PC-9 (cell line): ENCODE results near the gene SELL. TPM values are rescaled to one million over a fixed set of nuclear protein-coding genes. Genes with fewer than 3 reads are reported as not detected.

Experiments used
- BruUV-seq: library from RNA; stranded (reverse); fragments of 400-500 nt; replicated peaks from 2 replicates; lab custom pipeline; 2021; lab: Mats Ljungman, UMichigan
- CTCF ChIA-PET: fragments of 300-600 bp; sonication (Branson Sonifier 250); formaldehyde crosslinking; loops from one replicate; lab custom pipeline; 2022; ENCODE audit warnings: antibody characterized with exemption; lab: Charles Lee
- POLR2A ChIA-PET: fragments of 300-600 bp; sonication (Branson Sonifier 250); formaldehyde crosslinking; loops from one replicate; lab custom pipeline; 2022; ENCODE audit warnings: antibody characterized with exemption; ENCODE audit not compliant: unreplicated experiment; lab: Charles Lee
- DNase-seq, 2 experiments: peaks; one replicate each; pipeline versions ENCODE4 v3.0.0 to v3.0.0-alpha.2; 2015 to 2022; ENCODE audit warnings: mixed read lengths in 1 of 2
- H2AFZ ChIP-seq: fragments of 200-600 bp; sonication (generic); 2 replicates; pipeline ENCODE4 v1.8.1; 2017; ENCODE audit warnings: antibody characterized with exemption
- H3F3A ChIP-seq: fragments of 200-600 bp; sonication (generic); 2 replicates; pipeline ENCODE4 v1.8.1; 2017; ENCODE audit warnings: antibody characterized with exemption, mild to moderate bottlenecking, low read depth; ENCODE audit not compliant: insufficient read depth
- H3K27ac ChIP-seq: fragments of 200-600 bp; sonication (generic); 2 replicates; pipeline ENCODE4 v1.6.1; 2016; ENCODE audit warnings: mixed run types
- H3K27me3 ChIP-seq: fragments of 200-600 bp; sonication (generic); 2 replicates; pipeline ENCODE4 v1.6.1; 2016; ENCODE audit warnings: low read depth, mixed run types; ENCODE audit not compliant: insufficient read depth
- H3K36me3 ChIP-seq: fragments of 200-600 bp; sonication (generic); 2 replicates; pipeline ENCODE4 v1.6.1; 2016; ENCODE audit warnings: low read depth, mixed run types
- H3K4me1 ChIP-seq: fragments of 200-600 bp; sonication (generic); replicated peaks from 2 replicates; pipeline ENCODE4 v1.6.1; 2016; ENCODE audit warnings: mixed run types; ENCODE audit not compliant: insufficient read depth
- H3K4me2 ChIP-seq: fragments of 200-600 bp; sonication (generic); 2 replicates; pipeline ENCODE4 v1.6.1; 2017; ENCODE audit warnings: mixed run types
- H3K4me3 ChIP-seq: fragments of 200-600 bp; sonication (generic); 2 replicates; pipeline ENCODE4 v1.6.1; 2016; ENCODE audit warnings: mixed run types
- H3K79me2 ChIP-seq: fragments of 200-600 bp; sonication (generic); 2 replicates; pipeline ENCODE4 v1.6.1; 2017; ENCODE audit warnings: low read depth, mixed run types
- H3K9me2 ChIP-seq: fragments of 200-600 bp; sonication (generic); 2 replicates; pipeline ENCODE4 v1.8.1; 2017; ENCODE audit warnings: mild to moderate bottlenecking; ENCODE audit not compliant: insufficient read depth
- H3K9me3 ChIP-seq: fragments of 200-600 bp; sonication (generic); 2 replicates; pipeline ENCODE4 v1.8.1; 2016; ENCODE audit warnings: low read depth; ENCODE audit not compliant: insufficient read depth
- H4K20me1 ChIP-seq: fragments of 200-600 bp; sonication (generic); 2 replicates; pipeline ENCODE4 v1.8.1; 2017; ENCODE audit not compliant: insufficient read depth
- EZH2 ChIP-seq: fragments of 200-600 bp; sonication (generic); IDR thresholded peaks from 2 replicates; pipeline ENCODE4 v1.8.0; 2017; ENCODE audit warnings: antibody characterized with exemption, low read depth
- intact Hi-C: fragments of 100-400 bp; cut with micrococcal nuclease; formaldehyde crosslinking; loops from one replicate; pipeline ENCODE4 v1.10.0; 2022; ENCODE audit not compliant: unreplicated experiment
- total RNA-seq: library from RNA; stranded (reverse); gene quantifications from 2 replicates; pipeline ENCODE4 v1.2.3, GENCODE V29; 2021
- TF ChIP-seq, protein P1 (sequence below): fragments of 200-600 bp; sonication (generic); conservative IDR thresholded peaks from 2 replicates; pipeline ENCODE4 v1.6.1; 2017; ENCODE audit warnings: mixed run types, antibody characterized with exemption, mild to moderate bottlenecking, moderate library complexity

Gene SELL
- total RNA-seq, 1 experiment from 2014 or later = 6.5 TPM

DNA sequence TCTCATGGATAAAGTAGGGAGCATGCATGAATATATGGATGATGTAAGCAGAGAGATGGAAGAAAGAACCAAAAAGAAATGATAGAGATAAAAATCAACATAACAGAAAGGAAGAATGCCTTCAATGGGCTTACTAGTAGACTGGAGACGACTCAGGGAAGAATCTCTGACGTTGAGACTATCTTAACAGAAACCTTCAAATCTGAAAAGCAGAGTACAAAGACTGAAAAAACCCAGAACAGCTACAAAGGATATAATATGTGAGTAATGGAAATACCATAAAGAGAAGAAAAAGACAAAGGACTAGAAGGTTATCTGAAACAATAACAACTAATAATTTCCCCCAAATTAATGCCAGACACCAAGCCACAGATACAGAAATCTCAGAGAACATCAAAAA, 63.2 kb downstream of the SELL start:
- TF ChIP-seq, protein P1, sequence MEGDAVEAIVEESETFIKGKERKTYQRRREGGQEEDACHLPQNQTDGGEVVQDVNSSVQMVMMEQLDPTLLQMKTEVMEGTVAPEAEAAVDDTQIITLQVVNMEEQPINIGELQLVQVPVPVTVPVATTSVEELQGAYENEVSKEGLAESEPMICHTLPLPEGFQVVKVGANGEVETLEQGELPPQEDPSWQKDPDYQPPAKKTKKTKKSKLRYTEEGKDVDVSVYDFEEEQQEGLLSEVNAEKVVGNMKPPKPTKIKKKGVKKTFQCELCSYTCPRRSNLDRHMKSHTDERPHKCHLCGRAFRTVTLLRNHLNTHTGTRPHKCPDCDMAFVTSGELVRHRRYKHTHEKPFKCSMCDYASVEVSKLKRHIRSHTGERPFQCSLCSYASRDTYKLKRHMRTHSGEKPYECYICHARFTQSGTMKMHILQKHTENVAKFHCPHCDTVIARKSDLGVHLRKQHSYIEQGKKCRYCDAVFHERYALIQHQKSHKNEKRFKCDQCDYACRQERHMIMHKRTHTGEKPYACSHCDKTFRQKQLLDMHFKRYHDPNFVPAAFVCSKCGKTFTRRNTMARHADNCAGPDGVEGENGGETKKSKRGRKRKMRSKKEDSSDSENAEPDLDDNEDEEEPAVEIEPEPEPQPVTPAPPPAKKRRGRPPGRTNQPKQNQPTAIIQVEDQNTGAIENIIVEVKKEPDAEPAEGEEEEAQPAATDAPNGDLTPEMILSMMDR = no peak
- no peak for TF ChIP-seq EZH2
- no TSS peak for BruUV-seq
- H3K4me3 ChIP-seq = no peak overlapping the region
- no peaks in the 10 kb centered on the region for H3K9me3 ChIP-seq
- H3F3A ChIP-seq = no peaks in the 10 kb centered on the region
- intact Hi-C loops = no loop called here
- no peaks in the 10 kb centered on the region for H3K36me3 ChIP-seq
- H3K79me2 ChIP-seq = no peaks in the 10 kb centered on the region
- H3K4me2 ChIP-seq = no peak overlapping the region
- no peak for DNase-seq
- no peak overlapping the region for H3K27ac ChIP-seq
- CTCF ChIA-PET = no interaction called here
- no peaks in the 10 kb centered on the region for H3K4me1 ChIP-seq
- H3K9me2 ChIP-seq = no peaks in the 10 kb centered on the region; the same call in 1 of the 2 replicates
- H2AFZ ChIP-seq = no peak overlapping the region
- no peaks in the 10 kb centered on the region for H4K20me1 ChIP-seq
- H3K27me3 ChIP-seq = no peaks in the 10 kb centered on the region
- POLR2A ChIA-PET = no interaction called here

DNA sequence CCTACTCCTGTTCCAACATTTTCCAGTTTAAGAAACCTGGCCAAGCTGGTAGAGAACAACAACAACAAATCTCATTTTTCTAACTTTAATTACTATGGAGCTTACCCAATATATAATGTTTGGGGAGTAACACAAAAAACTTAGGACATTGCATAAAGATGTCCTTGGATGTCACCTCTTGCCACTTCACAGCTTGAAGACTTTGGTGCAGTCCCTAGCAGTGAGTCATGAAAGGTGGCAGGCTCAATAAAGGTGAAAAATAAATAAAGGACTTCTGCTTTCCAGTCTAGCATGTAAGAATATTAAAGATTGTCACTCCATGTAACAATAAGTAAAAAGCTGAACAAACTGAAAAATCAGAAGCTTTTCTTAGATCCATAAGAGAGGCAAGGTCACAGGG, 63.9 kb downstream of the SELL start:
- no peaks in the 10 kb centered on the region for H3K9me3 ChIP-seq
- ChIA-PET POLR2A (no interaction called here), CTCF (no interaction called here)
- H3K36me3 ChIP-seq = no peaks in the 10 kb centered on the region
- no peak overlapping the region for H3K4me3 ChIP-seq
- no peaks in the 10 kb centered on the region for H3K79me2 ChIP-seq
- no peaks in the 10 kb centered on the region for H3K4me1 ChIP-seq
- no peak for TF ChIP-seq EZH2
- TF ChIP-seq, protein P1 = no peak
- no peak overlapping the region for H2AFZ ChIP-seq
- H3K27ac ChIP-seq = no peak overlapping the region
- no peak overlapping the region for H3K4me2 ChIP-seq
- H3K9me2 ChIP-seq = no peaks in the 10 kb centered on the region; the same call in 1 of the 2 replicates
- no peak for DNase-seq
- intact Hi-C loops = no loop called here
- H3F3A ChIP-seq = no peaks in the 10 kb centered on the region
- BruUV-seq = no TSS peak
- H3K27me3 ChIP-seq = no peaks in the 10 kb centered on the region
- no peaks in the 10 kb centered on the region for H4K20me1 ChIP-seq

DNA sequence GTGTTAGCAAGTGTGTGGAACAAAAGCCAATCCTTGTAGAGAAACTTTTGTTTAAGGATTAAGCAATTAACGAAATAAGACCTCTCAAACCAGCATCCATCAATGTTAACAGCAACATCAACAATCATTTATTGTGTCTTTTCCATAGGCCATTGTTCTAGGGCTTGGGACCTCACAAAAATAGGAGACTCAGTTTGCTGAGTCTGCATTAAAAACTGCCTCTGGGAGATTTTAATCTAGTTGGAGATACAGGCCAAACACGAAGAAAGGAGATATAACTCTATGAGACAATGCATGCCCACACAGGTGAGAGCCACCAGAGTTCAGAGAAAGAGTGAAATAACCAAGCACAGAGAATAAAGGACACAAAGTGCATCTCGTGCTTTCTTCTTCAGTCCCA, 67.1 kb downstream of the SELL start:
- no peak for TF ChIP-seq EZH2
- TF ChIP-seq, protein P1 = no peak
- Histone ChIP-seq H3K4me2 (no peak overlapping the region), H3K79me2 (no peaks in the 10 kb centered on the region), H3K9me2 (no peaks in the 10 kb centered on the region; the same call in 1 of the 2 replicates), H4K20me1 (no peaks in the 10 kb centered on the region), H3K27ac (no peak overlapping the region), H3K9me3 (no peaks in the 10 kb centered on the region), H3K27me3 (no peaks in the 10 kb centered on the region), H3K4me1 (no peaks in the 10 kb centered on the region), H3F3A (no peaks in the 10 kb centered on the region), H3K36me3 (no peaks in the 10 kb centered on the region), H3K4me3 (no peak overlapping the region), H2AFZ (no peak overlapping the region)
- no peak for DNase-seq
- POLR2A ChIA-PET = no interaction called here
- BruUV-seq = no TSS peak
- intact Hi-C loops = no loop called here
- CTCF ChIA-PET = no interaction called here

Other genes starting within 250 kb of the SELL start
- gene SLC19A2, start 225.7 kb downstream of the SELL start, total RNA-seq = 3.9 and 4.9 TPM in 2 replicates
- gene F5, start 125.1 kb downstream of the SELL start, total RNA-seq = not detected in 2 replicates
- not detected in 2 replicates for gene SELP, start 81.5 kb downstream of the SELL start, total RNA-seq
- gene SELE, start 22.5 kb upstream of the SELL start, total RNA-seq = not detected in 2 replicates
- gene METTL18, start 83.3 kb upstream of the SELL start, total RNA-seq = 7.5 and 11.4 TPM in 2 replicates
- gene SCYL3, start 182.3 kb upstream of the SELL start, total RNA-seq = 7.5 and 7.8 TPM in 2 replicates